ENCODE measurements around the gene TNKS1BP1.
"Not testable (repeated sequence)": the region's sequence is repeated elsewhere in the genome, so short reads cannot be mapped to it uniquely, and the experiment has no call there.

Gene TNKS1BP1

DNA sequence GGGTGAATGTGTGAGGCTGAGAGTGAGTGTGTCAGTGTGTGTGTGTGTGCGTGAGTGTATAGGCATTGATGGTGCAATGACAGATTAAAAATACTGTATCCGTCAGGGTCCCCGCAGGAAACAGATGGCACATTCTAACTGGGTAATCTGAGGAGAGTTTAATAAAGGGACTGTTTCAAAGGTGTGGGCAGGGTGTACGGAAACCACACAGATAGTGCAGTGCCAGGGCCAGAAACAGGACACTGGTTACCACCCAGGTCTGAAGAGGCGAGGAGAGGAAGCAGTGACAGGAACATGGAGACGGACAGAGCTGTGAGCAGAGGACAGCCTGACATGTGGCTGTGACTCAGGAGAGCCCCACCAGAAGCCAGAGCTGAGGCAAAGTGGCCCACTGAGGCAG lies 29.9 kb upstream of the TNKS1BP1 start:
- DNase-seq: no peak

DNA sequence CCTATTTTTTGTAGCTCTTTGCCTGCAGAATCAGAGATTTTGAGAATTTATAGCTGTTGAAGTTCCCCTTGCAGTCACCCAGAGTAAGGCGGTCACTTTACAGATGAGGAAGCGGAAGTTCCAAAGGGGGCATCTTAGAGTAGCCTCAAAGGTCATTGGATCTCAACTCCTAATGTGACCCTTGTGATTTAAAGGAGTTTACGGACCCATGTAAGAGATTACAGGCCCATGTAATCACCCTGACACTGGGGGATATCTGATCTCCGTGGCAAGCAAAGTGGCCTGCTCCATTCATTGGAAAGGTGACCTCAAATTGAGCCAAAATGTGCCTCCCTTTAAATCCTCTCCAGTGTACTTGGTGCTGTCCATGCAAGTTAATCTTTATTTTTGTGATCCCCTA lies 29.1 kb upstream of the TNKS1BP1 start:
- no peak for DNase-seq

DNA sequence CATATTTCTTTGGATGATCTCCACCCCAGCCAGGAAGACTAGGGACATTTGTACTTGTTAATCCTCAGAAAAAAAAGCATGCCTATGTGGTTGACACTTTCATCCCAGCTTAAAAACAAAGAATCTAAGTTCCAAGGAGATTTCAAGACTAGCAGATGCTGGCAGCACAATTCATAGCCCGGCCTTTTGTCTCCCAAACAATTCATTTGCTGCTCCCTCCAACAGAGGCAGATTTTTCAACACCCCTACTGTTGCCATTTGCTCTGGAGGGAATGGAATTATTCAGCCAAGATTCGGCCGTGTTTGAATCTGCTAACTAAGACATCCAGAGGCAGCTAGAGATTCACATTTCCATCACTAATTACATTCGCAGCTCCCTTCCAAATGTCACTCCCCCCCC lies 28.7 kb upstream of the TNKS1BP1 start:
- DNase-seq: no peak

DNA sequence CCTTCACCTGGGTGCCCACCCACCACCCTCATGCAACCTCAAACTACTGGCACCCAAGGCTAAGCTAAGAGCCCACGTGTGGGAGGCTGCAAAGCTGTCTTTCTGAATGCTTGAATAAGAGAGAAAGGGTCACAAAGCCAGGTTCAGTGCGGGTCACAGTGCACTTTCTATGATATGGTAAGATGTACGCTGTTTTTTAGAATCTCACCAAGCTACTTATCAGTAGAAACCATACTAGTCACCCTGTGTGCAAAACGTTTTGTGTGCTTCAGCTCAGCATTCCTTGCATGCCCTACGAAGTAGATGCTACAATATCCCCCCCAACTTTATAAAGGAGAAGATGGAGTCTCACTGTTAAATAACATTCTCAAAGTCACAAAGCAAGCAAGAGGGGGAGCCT lies 28.3 kb upstream of the TNKS1BP1 start:
- no peak for DNase-seq

DNA sequence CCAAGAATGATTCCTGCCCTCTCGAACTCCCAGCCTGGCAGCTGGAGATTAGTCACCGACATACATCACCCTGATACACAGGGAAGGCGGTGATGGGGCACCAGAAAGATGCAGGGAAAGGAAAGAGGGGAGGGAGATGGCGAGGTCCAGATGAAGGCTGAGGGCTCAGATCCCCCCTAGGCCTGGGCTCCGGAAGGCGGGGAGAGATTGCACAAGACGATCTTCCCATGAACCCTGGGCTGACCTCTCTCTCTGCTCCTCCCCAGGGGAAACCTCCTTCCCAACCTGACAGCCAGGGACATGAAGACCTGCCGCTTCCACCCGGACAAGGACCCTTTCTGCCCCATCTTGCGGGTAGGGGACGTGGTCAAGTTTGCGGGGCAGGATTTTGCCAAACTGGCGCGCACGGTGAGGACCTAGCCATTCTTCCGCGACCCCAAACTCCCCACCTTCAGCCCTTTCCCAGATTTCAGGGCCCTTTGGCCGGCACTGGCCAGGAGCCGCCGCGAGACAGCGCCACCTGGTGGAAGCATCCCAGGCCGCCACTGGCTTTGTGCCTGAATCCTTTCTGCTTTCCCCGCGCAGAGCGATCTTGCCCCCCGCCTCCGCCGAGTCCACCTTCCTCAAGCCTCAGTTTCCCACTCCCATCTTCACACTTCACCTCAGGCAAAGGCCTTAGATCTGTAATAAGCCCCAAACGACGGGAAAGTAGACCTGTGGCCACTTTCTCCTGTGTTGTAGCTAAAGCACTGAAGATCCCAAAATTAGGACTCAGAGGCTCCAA lies 24.9 kb upstream of the TNKS1BP1 start:
- DNase-seq: no peak

DNA sequence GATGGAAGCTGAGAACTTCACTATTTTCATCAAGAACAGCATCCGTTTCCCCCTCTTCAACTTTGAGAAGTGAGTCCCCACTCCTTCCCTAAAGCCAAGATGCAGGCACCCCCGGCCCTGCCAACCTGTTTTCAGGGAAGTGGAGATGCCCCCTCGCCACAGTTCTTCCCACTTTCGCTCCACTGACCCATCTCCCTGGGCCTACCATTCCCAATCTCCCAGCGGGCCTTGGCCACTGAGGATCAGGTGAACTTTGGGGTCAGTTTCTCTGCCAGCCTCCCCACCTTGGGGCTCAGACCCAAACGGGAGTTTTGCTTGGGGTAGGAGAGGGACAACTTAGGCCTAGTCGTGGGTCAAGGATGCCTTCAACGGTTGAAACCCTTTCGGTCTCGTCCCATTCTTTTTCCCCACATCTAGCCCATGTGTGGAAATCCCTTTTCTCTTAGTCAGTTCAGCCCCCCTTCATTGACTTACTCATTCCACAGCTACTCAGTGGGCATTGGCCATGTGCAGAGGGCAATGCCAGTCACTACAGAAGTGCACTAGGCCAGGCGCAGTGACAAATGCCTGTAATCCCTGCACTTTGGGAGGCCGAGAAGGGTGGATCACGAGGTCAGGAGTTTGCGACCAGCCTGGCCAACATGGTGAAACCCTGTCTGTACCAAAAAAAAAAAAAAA lies 24.0 kb upstream of the TNKS1BP1 start:
- no peak for DNase-seq

DNA sequence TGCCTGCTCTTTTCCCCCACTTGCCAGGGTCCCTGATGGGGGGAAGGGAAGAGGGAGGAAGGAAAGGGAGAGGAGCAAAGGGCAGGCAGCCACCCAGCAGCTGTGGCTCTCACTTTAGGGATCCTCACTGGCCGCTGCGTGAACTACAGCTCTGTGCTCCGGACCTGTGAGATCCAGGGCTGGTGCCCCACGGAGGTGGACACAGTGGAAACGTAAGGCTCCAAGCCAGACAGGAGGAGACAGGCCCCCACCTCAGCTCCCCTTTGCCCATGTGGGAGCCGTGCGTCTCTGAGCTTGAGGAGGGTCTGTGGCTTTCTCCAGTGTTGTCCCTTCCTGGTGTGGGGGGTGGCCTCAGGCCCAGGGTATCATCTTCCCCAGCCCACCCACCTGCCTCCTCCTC lies 23.3 kb upstream of the TNKS1BP1 start:
- no peak for DNase-seq

DNA sequence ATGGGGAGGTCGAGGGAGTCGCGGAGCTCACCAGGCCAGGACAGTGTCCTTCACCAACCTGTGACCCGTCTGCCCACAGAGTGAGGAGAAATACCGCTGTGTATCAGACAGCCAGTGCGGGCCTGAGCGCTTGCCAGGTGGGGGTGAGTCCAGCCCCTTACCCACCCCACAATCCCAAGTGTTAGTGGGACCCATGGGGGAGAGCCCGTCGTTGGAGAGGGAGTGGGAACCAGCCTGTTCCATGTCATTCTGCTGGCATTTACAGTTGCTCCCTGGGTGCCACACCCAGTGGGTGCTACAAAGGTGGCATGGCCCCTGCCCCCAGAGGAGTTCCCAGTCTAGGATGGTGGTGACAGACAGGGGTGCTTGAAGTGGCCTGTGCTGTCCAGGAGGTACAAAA lies 22.6 kb upstream of the TNKS1BP1 start:
- DNase-seq: no peak

DNA sequence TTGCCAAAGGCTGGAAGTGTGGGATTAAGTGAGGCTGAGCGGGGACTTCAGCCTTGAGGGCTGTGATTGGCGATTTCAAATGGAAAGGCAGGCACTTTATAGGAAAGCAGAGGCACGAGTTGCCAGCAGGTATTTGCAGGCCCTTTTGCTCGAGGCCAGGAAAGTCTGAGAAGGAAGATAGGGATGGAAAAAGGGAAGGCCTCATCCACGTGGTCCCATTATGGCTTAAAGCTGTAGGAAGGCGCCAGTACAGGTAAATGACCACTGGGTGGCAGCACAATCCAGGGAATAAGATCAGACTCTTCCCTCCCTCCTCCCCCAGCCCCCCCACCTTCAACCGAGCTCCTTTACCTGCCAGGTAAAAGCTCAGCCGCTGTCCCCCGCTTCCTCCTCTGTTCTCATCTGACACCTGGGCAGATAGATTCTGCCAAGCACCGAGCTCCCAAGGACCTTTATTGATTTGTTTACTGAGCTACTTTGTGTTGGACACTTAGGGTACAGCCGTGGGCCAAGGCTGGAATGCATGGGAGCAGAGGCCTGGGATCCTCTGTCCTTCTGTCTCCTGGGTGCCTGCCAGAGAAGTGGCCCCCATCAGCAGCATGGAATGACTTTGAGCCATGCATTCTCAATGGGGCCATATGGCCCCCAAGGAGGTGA lies 20.9 kb upstream of the TNKS1BP1 start:
- DNase-seq: peak; percentile 48

DNA sequence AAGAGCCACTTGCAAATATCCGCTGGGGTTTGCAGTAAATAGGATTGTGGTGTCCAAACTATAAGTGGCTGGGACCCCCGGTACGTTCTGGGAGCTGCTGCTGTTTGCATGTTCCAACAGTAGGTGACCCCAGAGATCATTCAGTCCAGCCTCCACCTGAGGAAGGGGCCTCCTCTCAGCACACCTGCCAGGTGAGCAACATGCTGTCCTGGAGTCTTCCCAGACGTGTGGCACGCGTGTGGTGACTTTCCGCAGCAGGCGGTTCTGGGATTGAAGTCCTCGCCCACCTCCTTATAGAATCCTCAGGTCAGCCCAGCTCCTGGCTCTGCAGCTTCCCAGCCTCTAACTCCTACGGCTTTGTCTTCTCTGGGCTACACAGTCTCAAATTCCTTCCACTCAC lies 20.1 kb upstream of the TNKS1BP1 start:
- DNase-seq: no peak

DNA sequence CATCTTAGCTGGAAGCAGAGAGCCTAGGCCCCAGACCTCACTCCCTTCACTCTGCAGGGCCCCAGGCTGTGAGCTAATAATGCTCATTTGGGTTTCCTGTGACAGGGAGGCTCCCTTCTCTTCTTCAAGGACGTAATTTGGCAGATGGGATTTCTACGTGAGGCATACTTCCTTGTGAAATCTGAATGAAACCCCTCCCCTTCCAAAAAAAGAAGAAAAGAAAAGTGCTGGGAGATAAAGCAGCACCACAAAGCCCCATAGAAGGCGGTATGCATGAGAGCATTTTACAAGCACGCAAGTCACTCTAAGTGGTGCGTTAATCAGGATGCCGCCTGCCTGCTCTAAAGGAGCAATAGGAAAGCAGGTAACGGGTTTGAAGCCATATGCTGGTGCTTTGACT lies 19.1 kb upstream of the TNKS1BP1 start:
- no peak for DNase-seq

DNA sequence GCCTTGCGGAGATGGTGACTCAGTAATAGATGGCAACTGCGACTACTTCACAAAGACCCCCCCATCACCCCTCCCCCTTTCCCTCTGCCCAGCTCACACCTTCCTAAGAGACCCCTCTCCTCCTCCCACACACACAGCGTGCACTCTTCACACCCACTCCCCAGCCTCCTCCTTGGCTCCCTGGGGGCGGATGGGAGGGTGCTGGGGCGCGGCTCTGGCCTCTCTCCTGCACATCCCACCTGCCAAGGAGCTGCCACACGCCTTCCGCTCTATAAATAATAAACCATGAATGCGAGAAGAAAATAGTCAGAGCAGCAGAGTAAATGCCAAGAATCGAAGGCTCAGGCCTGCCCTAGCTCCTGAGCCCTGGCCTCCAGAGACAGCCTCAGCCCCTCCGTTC lies 17.9 kb upstream of the TNKS1BP1 start:
- DNase-seq: no peak

DNA sequence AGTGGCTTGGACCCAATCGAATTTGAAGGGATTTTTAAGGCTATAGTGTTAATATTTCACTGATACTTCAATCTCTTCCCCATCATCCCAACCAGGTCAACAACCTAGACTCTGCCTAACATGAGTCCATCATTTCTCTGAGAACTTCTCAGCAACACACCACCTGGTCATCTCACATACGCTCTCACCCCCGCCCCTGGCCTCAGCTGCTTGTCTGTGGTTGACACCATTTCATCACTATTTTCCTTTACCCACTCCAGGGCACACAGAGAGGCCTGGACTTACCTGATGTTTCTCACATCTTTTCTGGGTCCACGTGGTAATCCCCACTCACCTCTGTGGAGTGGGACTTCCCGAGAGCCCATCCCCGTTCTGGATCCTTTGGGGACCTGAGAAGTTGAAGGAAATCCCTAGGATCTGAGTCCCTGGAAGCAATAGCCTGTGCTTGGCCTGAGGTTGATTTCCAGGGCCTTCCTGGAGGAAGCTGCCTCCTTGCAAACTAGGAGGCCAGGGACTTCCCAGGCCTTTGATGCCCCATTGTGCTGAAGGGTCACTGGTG lies 16.6 kb upstream of the TNKS1BP1 start:
- DNase-seq: no peak

DNA sequence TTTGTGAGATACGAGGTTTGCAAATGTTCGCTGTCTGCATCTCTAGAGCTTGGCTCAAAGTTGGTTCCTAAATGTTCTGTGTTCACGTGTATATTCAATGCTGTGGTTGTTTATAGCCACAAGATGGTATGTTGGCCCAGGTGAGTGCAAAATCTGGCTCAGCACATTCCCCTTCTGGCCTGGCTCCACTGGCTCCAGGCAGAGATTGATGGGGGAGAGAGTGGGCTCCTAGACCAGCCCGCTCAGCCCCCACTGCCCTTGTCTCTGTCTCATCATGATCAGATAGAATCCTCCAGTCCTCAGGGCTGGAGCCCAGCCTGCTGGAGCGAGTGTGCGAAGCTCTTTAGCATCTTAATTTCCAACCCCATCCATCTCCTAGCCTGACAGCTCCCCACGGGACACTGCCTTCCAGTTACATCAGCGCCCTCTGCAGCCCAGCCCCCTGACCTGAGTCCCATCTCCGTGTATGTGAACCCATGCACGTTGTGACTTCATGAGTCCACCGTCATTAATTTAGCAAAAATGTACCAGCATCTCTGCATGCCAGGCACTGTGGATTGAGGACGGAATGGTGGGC lies 15.4 kb upstream of the TNKS1BP1 start:
- peak; percentile 54 for DNase-seq

DNA sequence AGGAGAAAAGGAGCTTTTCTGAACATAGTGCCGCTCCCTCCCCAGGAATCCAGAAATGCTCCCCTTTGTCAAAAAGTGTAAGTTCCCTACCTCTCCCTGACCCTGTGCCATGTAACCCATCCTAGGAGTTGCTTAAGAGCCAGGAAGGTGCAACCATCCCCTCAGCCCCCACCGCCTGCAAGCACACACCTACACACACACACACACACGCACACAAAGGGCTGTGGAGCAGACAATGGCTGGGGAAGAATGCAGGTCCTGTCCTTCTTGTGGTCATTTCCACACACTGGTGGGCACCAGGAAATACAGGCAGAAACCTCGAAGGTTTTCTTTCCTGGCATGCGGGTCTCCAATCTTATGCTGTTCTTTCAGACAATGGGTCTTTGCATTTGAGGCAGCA lies 14.6 kb upstream of the TNKS1BP1 start:
- no peak for DNase-seq

DNA sequence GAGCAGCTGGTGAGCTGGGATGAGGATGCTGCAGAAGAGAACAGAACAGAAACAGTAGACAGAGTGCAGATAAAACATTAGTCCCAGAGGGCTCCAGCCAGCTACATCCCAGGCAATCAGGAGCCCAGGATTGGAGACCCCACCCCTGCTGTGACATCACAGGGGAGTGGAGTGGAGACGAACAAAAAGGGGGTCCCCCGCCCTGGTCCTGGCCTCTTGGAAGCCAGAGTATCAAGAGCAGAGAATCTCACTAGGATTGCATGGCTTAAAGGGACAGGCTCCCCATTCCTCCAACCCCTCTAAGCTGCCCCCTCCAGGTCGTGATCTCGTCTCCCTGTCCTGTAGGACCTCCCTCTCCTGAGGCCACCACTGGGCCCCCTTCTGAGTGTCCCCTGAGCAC lies 13.4 kb upstream of the TNKS1BP1 start, which contains the start of gene P2RX3:
Gene P2RX3 (plus strand): TSS at position 211 of the 400 bp plus-strand sequence. CDS start 199 bp downstream, outside the sequence.
- DNase-seq: no peak

DNA sequence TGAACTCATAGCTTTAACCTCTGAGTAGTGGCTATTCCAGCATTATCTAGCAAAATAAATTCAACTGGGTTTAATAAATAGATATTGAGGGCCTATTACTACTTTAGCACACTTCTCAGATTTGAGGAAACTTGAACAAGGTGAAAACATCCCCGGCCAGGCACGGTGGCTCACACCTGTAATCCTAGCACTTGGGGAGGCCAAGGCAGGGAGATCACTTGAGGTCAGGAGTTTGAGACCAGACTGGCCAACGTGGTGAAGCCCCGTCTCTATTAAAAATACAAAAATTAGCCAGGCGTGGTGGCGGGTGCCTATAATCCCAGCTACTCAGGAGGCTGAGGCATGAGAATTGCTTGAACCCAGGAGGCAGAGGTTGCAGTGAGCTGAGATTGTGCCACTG lies 12.1 kb upstream of the TNKS1BP1 start:
- not testable (repeated sequence) for DNase-seq

DNA sequence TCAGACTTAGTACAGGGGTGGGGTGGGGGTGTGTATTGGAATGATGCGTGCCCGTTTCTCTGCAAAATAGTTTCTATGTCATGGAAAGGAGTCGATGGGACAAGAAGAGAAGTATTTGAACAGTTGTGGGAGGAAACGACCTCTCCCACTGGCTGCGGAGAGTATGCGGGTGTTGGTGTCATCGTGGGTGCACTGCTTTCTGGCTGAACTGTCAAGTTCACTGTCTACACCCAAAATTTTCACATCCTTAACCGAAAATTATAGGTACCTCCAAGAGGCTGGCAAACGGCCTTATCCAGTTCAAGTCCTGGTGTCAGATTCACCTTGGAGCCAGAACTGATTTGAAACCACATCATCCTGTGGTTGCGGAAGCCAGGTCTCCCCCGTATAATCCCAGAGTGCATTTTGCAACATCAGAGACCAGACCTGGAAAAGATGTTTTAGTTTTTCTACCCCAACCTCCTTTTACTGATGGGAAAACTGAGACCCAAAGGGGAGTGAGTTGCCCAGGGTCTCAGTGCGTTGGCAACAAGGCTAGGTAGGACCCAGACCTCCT lies 11.4 kb upstream of the TNKS1BP1 start:
- no peak for DNase-seq

DNA sequence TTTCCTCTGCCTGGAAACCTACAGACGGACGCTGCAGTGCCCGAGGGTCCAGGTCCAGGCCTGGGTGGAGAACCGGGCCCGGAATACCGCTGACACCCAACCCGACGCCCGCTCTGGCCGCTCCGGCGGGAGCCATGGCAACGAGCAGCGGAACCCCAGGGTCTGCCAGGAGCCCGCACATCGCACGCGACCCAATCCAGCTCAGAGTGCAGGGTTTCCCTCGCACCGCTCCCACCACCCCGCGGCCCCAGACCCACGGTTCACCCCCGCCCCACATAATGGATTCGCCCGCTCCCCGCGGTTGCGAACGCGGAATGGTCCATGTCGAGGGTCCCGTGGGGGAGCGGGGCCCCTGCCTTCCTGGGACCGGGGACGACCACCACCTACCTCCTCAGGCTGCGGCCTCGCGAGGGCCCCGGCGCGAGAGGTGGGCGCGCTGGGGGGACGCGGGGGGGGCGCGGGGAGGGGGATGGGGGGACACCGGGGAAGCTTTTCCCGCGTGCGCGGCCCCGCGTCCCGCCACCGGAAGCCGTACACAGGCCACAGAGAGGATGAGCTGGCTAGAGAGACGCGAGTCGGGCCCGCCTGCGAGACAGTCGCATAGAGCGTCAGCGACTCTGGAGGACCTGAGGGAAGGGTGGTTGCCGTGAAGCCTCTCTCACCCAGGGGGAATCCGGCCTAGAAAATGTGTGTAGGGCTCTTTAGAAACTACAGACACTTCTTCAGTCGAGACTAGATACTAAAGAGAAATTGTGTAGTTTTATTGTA lies 10.8 kb upstream of the TNKS1BP1 start, which contains the start of gene SSRP1:
Gene SSRP1 (minus strand): TSS at position 550 of the 768 bp plus-strand sequence. CDS start 771 bp downstream, outside the sequence.
- peak; percentile 80 for DNase-seq

DNA sequence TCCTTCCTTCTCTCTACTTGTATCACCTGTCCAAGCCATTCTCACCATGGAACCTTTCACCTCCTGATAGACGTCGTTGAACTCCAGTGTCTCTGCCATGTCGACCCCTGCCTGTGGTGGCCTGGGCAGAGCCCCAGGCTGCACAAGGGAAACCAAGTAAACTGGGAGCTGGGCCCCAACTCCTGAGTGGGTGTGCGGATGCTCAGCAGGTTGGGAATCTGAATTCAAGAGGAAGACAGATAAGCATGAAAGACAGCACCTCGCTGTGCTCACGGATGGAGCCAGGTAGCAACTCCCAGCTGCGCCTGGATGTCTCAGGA lies 10.2 kb upstream of the TNKS1BP1 start:
- DNase-seq: no peak

DNA sequence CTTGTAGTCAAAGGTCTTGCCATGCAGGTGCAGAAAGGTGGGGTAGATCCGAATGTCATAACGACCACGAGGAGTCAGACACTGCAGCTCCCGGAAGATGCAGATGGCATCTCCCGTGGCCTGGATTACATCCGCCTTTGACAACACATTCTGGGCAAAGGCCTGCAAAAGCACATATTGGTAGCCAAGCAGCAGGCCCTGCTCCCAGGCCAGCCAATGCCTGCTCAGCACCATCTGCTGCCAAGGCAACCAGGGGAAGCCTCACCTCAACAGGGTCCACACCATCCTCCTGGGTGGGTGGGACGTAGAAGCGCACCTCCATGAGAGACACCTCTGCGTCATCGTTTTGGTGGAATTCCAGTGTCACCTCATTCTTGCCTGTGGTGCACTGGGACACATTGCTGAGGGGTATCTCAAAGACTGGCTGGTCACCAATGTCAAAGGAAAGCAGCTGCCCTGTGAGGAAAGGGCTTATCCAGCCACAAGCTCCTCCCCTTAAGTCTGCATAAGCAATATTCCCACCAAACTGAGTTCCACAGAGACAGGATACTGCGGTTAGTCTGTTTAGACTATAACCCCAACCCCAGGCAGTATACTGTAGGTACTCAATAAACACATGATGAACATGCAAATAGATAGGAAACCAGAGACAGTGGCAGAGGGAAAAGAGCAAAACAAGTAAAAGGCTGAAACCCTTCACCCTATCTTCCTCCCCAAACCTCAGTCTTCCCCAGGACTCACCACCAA lies 8.1 kb upstream of the TNKS1BP1 start:
- no peak for DNase-seq
